Measurements from ENCODE around the gene SFT2D1.

Gene SFT2D1

GRCh38 chr6:166274163-166274562 lies 68.2 kb downstream of the SFT2D1 start:
- no peak for DNase-seq

DNA sequence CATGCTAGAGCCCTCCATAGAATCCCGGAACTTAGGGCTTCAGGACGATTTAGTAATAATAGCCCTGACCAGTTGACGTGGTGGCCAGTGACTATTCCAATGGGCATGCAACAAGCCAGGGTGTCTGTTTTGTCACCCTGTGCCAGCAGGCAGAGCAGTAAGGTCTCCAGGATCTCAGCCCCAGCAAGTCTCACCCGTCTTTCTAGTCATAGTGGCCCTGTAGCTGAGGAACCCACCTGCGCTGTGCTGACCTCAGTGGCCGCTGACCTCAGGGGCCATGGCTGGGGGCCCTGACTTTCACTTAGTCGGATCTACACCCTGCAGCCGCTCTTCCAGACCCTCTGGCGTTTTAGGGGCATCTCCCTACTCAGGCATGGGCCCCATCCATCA lies 71.0 kb downstream of the SFT2D1 start:
- DNase-seq: no peak

- DNase-seq: no peak
These were observed 71.5 kb downstream of the SFT2D1 start for GRCh38 chr6:166270706-166271375.
